CD14-positive monocyte (primary cell): ENCODE measurements around the gene RPS27L. TPM values are rescaled to one million over a fixed set of nuclear protein-coding genes. Genes with fewer than 3 reads are reported as not detected.

Source experiments
- DNase-seq, 3 donors: peaks; one replicate each; pipeline ENCODE4 v3.0.0-alpha.2; 2011 to 2022
- H2AFZ ChIP-seq: 2 replicates; pipeline ENCODE4 v1.6.0; 2012; ENCODE audit warnings: mild to moderate bottlenecking, low read depth, low read length, inconsistent platforms; ENCODE audit not compliant: insufficient read depth, poor library complexity, severe bottlenecking
- H3K27ac ChIP-seq, 2 donors: 1 replicate in 1 of 2; 2 replicates in 1 of 2; pipeline ENCODE4 v1.5.1; 2012 to 2013; ENCODE audit warnings: low read length in 2 of 2, control low read depth in 1 of 2, inconsistent platforms in 1 of 2, low read depth in 1 of 2, mild to moderate bottlenecking in 1 of 2
- H3K27me3 ChIP-seq, 2 donors: one replicate each; pipeline versions ENCODE4 v1.6.0 to v1.6.1; 2011 to 2013; ENCODE audit warnings: low read length in 2 of 2; ENCODE audit not compliant: control insufficient read depth in 2 of 2, insufficient read depth in 2 of 2
- H3K36me3 ChIP-seq, 2 donors: replicated peaks in 1 of 2; 1 replicate in 1 of 2; 2 replicates in 1 of 2; pipeline versions ENCODE4 v1.5.1 to v1.6.1; 2012 to 2013; ENCODE audit warnings: low read length in 2 of 2, control low read depth in 1 of 2, inconsistent platforms in 1 of 2, mild to moderate bottlenecking in 1 of 2; ENCODE audit not compliant: insufficient read depth in 2 of 2, control insufficient read depth in 1 of 2
- H3K4me1 ChIP-seq, 2 donors: 1 replicate in 1 of 2; 2 replicates in 1 of 2; pipeline versions ENCODE4 v1.5.1 to v1.6.1; 2012 to 2013; ENCODE audit warnings: low read length in 2 of 2, control low read depth in 1 of 2, inconsistent platforms in 1 of 2, mild to moderate bottlenecking in 1 of 2, moderate library complexity in 1 of 2; ENCODE audit not compliant: insufficient read depth in 2 of 2, control insufficient read depth in 1 of 2
- H3K4me2 ChIP-seq: replicated peaks from 2 replicates; pipeline ENCODE3; 2012; ENCODE audit warnings: low read length, moderate library complexity, mild to moderate bottlenecking; ENCODE audit not compliant: poor library complexity, severe bottlenecking; ENCODE audit errors: extremely low read depth
- H3K4me3 ChIP-seq, 3 experiments: fragments of 200-600 bp in 1 of 3; sonication (generic) in 1 of 3; replicated peaks in 1 of 3; 1 replicate in 2 of 3; 2 replicates in 1 of 3; pipeline ENCODE4 v1.5.1; 2011 to 2013; ENCODE audit warnings: low read length in 3 of 3, mild to moderate bottlenecking in 3 of 3, control low read depth in 2 of 3, low read depth in 2 of 3, inconsistent platforms in 1 of 3, moderate library complexity in 1 of 3
- H3K79me2 ChIP-seq: 2 replicates; pipeline ENCODE4 v1.6.0; 2012; ENCODE audit warnings: mild to moderate bottlenecking, control low read depth, inconsistent platforms, low read length, moderate library complexity; ENCODE audit not compliant: insufficient read depth
- H3K9ac ChIP-seq: 2 replicates; pipeline ENCODE4 v1.6.0; 2017; ENCODE audit warnings: low read length, mild to moderate bottlenecking; ENCODE audit not compliant: insufficient read depth, poor library complexity, severe bottlenecking
- H3K9me3 ChIP-seq, 2 donors: replicated peaks in 1 of 2; 1 replicate in 1 of 2; 2 replicates in 1 of 2; pipeline versions ENCODE4 v1.5.1 to v1.6.1; 2012 to 2013; ENCODE audit warnings: low read length in 2 of 2, control low read depth in 1 of 2; ENCODE audit not compliant: control insufficient read depth in 1 of 2, insufficient read depth in 1 of 2
- H4K20me1 ChIP-seq: 2 replicates; pipeline ENCODE4 v1.6.0; 2012; ENCODE audit warnings: mild to moderate bottlenecking, low read length, control low read depth, moderate library complexity; ENCODE audit not compliant: insufficient read depth
- H3K27ac Mint-ChIP-seq, 7 donors: one replicate each; pipeline ENCODE4 v1.8.0; 2020; ENCODE audit warnings: mild to moderate bottlenecking in 7 of 7, mixed read lengths in 7 of 7, moderate library complexity in 6 of 7, inconsistent platforms in 2 of 7
- H3K27me3 Mint-ChIP-seq, 3 donors: one replicate each; pipeline ENCODE4 v1.8.0; 2021 to 2022; ENCODE audit warnings: low read depth in 3 of 3, mild to moderate bottlenecking in 3 of 3, mixed read lengths in 3 of 3, moderate library complexity in 3 of 3, inconsistent platforms in 1 of 3
- H3K36me3 Mint-ChIP-seq, 2 donors: one replicate each; pipeline ENCODE4 v1.8.0; 2020; ENCODE audit warnings: mixed read lengths in 2 of 2, inconsistent platforms in 1 of 2, mild to moderate bottlenecking in 1 of 2
- H3K4me1 Mint-ChIP-seq: one replicate; pipeline ENCODE4 v1.8.0; 2020; ENCODE audit warnings: mild to moderate bottlenecking, mixed read lengths
- H3K4me3 Mint-ChIP-seq, 2 donors: one replicate each; pipeline ENCODE4 v1.8.0; 2020; ENCODE audit warnings: mild to moderate bottlenecking in 2 of 2, mixed read lengths in 2 of 2, moderate library complexity in 1 of 2
- H3K9me3 Mint-ChIP-seq, 7 donors: one replicate each; pipeline ENCODE4 v1.8.0; 2020 to 2022; ENCODE audit warnings: mixed read lengths in 7 of 7, mild to moderate bottlenecking in 6 of 7, moderate library complexity in 6 of 7, inconsistent platforms in 2 of 7
- CTCF ChIP-seq: fragments of 200-600 bp; IDR thresholded peaks from one replicate; pipeline ENCODE4 v1.8.0; 2022; ENCODE audit warnings: antibody characterized with exemption, mild to moderate bottlenecking
- WGBS: methylation state at CpG from one replicate; pipeline ENCODE4 v1.1.5; 2013; ENCODE audit warnings: missing lambda C conversion rate; ENCODE audit not compliant: insufficient coverage; 5-methylcytosine and 5-hydroxymethylcytosine counted together
- intact Hi-C, 2 donors: fragments of 100-400 bp; cut with micrococcal nuclease; formaldehyde crosslinking; loops; one replicate each; pipeline versions ENCODE4 v1.15.0 to v1.15.1; 2023
- polyA plus RNA-seq, 3 donors: library from polyadenylated mRNA; depleted of rRNA in 1 of 3; unstranded in 2 of 3; stranded (reverse) in 1 of 3; fragments of 300-500 nt in 2 of 3; fragments of >200 nt in 1 of 3; fragmentation: Illumina TruSeq in 2 of 3; gene quantifications; 1 replicate in 2 of 3; 2 replicates in 1 of 3; pipeline ENCODE4 v1.2.3, GENCODE V29; 2012 to 2021

RPS27L gene
- polyA plus RNA-seq, 3 donors = 16.1 to 196 (median 178) TPM

GRCh38 chr15:63178034-63178433, 20.8 kb upstream of the RPS27L start:
- H3K27ac ChIP-seq = no peak overlapping the region
- no peaks in the 10 kb centered on the region for H3K79me2 ChIP-seq
- no peak overlapping the region for H2AFZ ChIP-seq
- no peak overlapping the region for H3K27ac Mint-ChIP-seq
- intact Hi-C loops = no loop called here
- no peak overlapping the region for H3K4me3 ChIP-seq
- DNase-seq = no peak
- no peak overlapping the region for H3K4me2 ChIP-seq
- H3K4me1 Mint-ChIP-seq = peaks cover 4% of the 10 kb centered on the region
- H3K9me3 Mint-ChIP-seq = no peaks in the 10 kb centered on the region
- H3K4me3 Mint-ChIP-seq = no peak overlapping the region
- H3K4me1 ChIP-seq = no peaks in the 10 kb centered on the region
- H3K9me3 ChIP-seq = no peaks in the 10 kb centered on the region
- H3K27me3 ChIP-seq = no peaks in the 10 kb centered on the region
- H4K20me1 ChIP-seq = no peaks in the 10 kb centered on the region
- H3K9ac ChIP-seq = no peak overlapping the region
- TF ChIP-seq CTCF = no peak
- 79% methylated on average over 3 of the region's 5 CpGs for WGBS
- no peaks in the 10 kb centered on the region for H3K36me3 Mint-ChIP-seq
- peaks cover 0 to 3% (median 1%) of the 10 kb centered on the region in 3 donors for H3K27me3 Mint-ChIP-seq
- no peaks in the 10 kb centered on the region for H3K36me3 ChIP-seq

GRCh38 chr15:63176302-63176701, 19.0 kb upstream of the RPS27L start:
- 100% methylated on average over 1 of the region's 3 CpGs for WGBS
- no peak overlapping the region for H3K27ac ChIP-seq
- H3K27me3 ChIP-seq = no peaks in the 10 kb centered on the region
- H3K79me2 ChIP-seq = no peaks in the 10 kb centered on the region
- H3K4me2 ChIP-seq = no peak overlapping the region
- no peaks in the 10 kb centered on the region for H3K9me3 ChIP-seq
- Mint-ChIP-seq H3K9me3 (no peaks in the 10 kb centered on the region), H3K4me1 (no peaks in the 10 kb centered on the region), H3K27me3 (peaks cover 0 to 3% (median 1%) of the 10 kb centered on the region in 3 donors), H3K36me3 (no peaks in the 10 kb centered on the region), H3K4me3 (no peak overlapping the region), H3K27ac (no peak overlapping the region)
- intact Hi-C loops = no loop called here
- no peaks in the 10 kb centered on the region for H3K36me3 ChIP-seq
- H2AFZ ChIP-seq = no peak overlapping the region
- DNase-seq = no peak
- no peaks in the 10 kb centered on the region for H3K4me1 ChIP-seq
- H4K20me1 ChIP-seq = no peaks in the 10 kb centered on the region
- H3K4me3 ChIP-seq = no peak overlapping the region
- no peak for TF ChIP-seq CTCF
- H3K9ac ChIP-seq = no peak overlapping the region
